Fibroblast of gingiva (primary cell): ENCODE measurements around the gene ITGA11.

ENCODE experiments used
- DNase-seq: peaks from one replicate; pipeline ENCODE4 v3.0.0-alpha.2; 2011; ENCODE audit warnings: low read depth

ITGA11 gene

GRCh38 chr15:68373028-68373427 is 58.9 kb downstream of the ITGA11 start:
- no peak for DNase-seq

GRCh38 chr15:68372291-68372811 is 59.6 kb downstream of the ITGA11 start:
- DNase-seq, result peak; percentile 27

GRCh38 chr15:68371851-68372250 is 60.1 kb downstream of the ITGA11 start:
- DNase-seq, result no peak

GRCh38 chr15:68371160-68371559 is 60.8 kb downstream of the ITGA11 start:
- DNase-seq, result no peak

- no peak for DNase-seq
These were observed 61.2 kb downstream of the ITGA11 start for GRCh38 chr15:68370768-68371151.

- DNase-seq, result no peak
These were observed 61.8 kb downstream of the ITGA11 start for GRCh38 chr15:68369931-68370767.

- DNase-seq, result no peak
These were observed 63.1 kb downstream of the ITGA11 start for GRCh38 chr15:68368731-68369435.

GRCh38 chr15:68367992-68368391 is 64.0 kb downstream of the ITGA11 start:
- no peak for DNase-seq

GRCh38 chr15:68367226-68367625 is 64.7 kb downstream of the ITGA11 start:
- DNase-seq, result no peak

- DNase-seq, result no peak
These were observed 65.6 kb downstream of the ITGA11 start for GRCh38 chr15:68366314-68366713.

- no peak for DNase-seq
These were observed 66.2 kb downstream of the ITGA11 start for GRCh38 chr15:68365770-68366169.

- DNase-seq, result no peak
These were observed 66.7 kb downstream of the ITGA11 start for GRCh38 chr15:68365140-68365745.

- no peak for DNase-seq
These were observed 67.3 kb downstream of the ITGA11 start for GRCh38 chr15:68364660-68365035.

GRCh38 chr15:68364028-68364659 is 67.8 kb downstream of the ITGA11 start:
- no peak for DNase-seq

GRCh38 chr15:68363353-68363752 is 68.6 kb downstream of the ITGA11 start:
- no peak for DNase-seq

GRCh38 chr15:68362537-68363126 is 69.3 kb downstream of the ITGA11 start:
- no peak for DNase-seq

- no peak for DNase-seq
These were observed 71.2 kb downstream of the ITGA11 start for GRCh38 chr15:68360721-68361120.

GRCh38 chr15:68356778-68357177 is 75.2 kb downstream of the ITGA11 start:
- DNase-seq, result no peak

GRCh38 chr15:68354923-68355322 is 77.0 kb downstream of the ITGA11 start:
- peak; percentile 17 for DNase-seq

- no peak for DNase-seq
These were observed 77.7 kb downstream of the ITGA11 start for GRCh38 chr15:68354268-68354667.

- DNase-seq, result peak; percentile 51
These were observed 78.4 kb downstream of the ITGA11 start for GRCh38 chr15:68353421-68354135.
